Right cardiac atrium (tissue), 5 donors: ENCODE measurements around the gene SESTD1. TPM values are rescaled to one million over a fixed set of nuclear protein-coding genes. Genes with fewer than 3 reads are reported as not detected.

ENCODE experiments used
- ATAC-seq, 2 donors: fragments of 200-7000 bp; cut with Tn5 transposase; one replicate each; pipeline versions ENCODE4 v1.8.0 to v1.9.1; 2020; ENCODE audit warnings: moderate library complexity in 2 of 2, mild to moderate bottlenecking in 1 of 2
- DNase-seq, 3 donors: peaks; one replicate each; pipeline ENCODE4 v3.0.0-alpha.2; 2020
- H3K27ac ChIP-seq: one replicate; pipeline ENCODE4 v1.5.1; 2013; ENCODE audit warnings: mild to moderate bottlenecking, low read length, control low read depth, moderate library complexity
- H3K27me3 ChIP-seq: one replicate; pipeline ENCODE4 v1.6.1; 2013; ENCODE audit not compliant: control insufficient read depth, insufficient read depth
- H3K4me1 ChIP-seq: one replicate; pipeline ENCODE4 v1.6.1; 2013; ENCODE audit warnings: low read length; ENCODE audit not compliant: control insufficient read depth, insufficient read depth
- H3K4me3 ChIP-seq: one replicate; pipeline ENCODE4 v1.5.1; 2013; ENCODE audit warnings: low read length, control low read depth
- H3K9me3 ChIP-seq: one replicate; pipeline ENCODE4 v1.6.1; 2013; ENCODE audit warnings: low read length; ENCODE audit not compliant: control insufficient read depth
- WGBS: extraction: QIAGEN DNeasy Blood & Tissue Kit; methylation state at CpG from one replicate; pipeline ENCODE4 v1.1.7; 2013; 5-methylcytosine and 5-hydroxymethylcytosine counted together
- intact Hi-C, 4 donors: fragments of 100-400 bp; cut with DNase I; formaldehyde crosslinking; loops; one replicate each; pipeline versions ENCODE4 v1.11.0 to v1.14.0; 2022 to 2023
- polyA plus RNA-seq: library from polyadenylated mRNA; stranded (reverse); fragments of 200-250 nt; gene quantifications from one replicate; pipeline ENCODE4 v1.2.3, GENCODE V29; 2013
- total RNA-seq, 4 donors: library from RNA; stranded (reverse); fragmentation: NEBNext Ultra II Directional; extraction: Animal tissue kit (Norgen Biotek cat#: 25700); gene quantifications; one replicate each; pipeline ENCODE4 v1.2.1, GENCODE V29; 2021
- donor health status: healthy with polysubstance abuse.
- donor health status: DM: no; HTN: yes; CAD: no.
- donor health status: DM: no; HTN: no; CAD: no.
- donor health status: DM: no; HTN: yes; CAD: no; lungs with severe emphysema.
- donor health status: DM: yes; HTN: yes; CAD: no.

SESTD1 gene
- total and polyA plus RNA-seq, 5 donors, result 8.4 to 66.7 (median 54.4) TPM

DNA sequence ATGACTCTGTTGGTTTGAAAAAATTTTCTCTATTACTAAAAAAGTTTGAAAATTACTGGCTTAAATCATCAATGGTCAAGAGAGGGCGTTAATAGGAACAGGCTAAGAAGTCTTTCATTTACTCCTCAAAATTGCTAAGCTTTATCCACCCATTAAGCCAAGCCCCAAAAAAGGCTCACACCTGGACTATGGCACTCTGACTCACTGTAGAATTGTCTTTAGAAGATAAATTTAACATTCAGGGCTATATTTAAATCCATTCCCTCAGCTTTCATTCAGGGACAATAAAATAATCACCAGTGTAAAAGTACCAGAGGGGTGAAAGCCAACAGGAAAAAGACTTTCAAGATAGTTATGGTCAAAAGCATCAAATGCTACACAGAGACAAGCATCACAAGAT, 80.0 kb downstream of the SESTD1 start:
- H3K4me3 ChIP-seq, result no peak overlapping the region
- intact Hi-C loops, result no loop called here
- H3K9me3 ChIP-seq, result no peaks in the 10 kb centered on the region
- no peaks in the 10 kb centered on the region for H3K27me3 ChIP-seq
- no peak for ATAC-seq
- WGBS, result 89% methylated on average over 1 of the region's 1 CpG
- no peaks in the 10 kb centered on the region for H3K4me1 ChIP-seq
- no peak for DNase-seq
- H3K27ac ChIP-seq, result no peak overlapping the region

DNA sequence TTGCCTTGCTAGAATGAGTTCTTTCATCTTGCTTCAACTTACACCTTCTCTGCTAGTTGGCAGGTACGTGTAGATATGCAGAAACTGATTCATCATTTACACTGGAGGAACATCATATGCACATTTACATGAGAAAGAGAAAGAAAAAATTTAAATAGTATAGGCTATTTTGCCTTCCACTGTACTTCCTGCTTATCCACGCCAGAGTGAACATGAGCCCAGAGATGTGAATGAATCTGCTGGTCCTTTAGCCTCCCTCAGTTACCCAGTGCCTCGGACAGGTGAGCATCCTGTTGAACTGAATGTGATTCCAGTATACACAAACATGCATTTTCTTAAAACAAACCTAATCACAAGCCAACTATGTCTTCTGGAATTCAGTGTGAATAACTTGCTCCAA, 83.6 kb downstream of the SESTD1 start:
- H3K4me1 ChIP-seq, result no peaks in the 10 kb centered on the region
- H3K4me3 ChIP-seq, result no peak overlapping the region
- ATAC-seq, result no peak
- WGBS, result 91% methylated on average over 3 of the region's 3 CpGs
- H3K27me3 ChIP-seq, result no peaks in the 10 kb centered on the region
- H3K27ac ChIP-seq, result no peak overlapping the region
- no peak for DNase-seq
- intact Hi-C loops, result no loop called here
- no peaks in the 10 kb centered on the region for H3K9me3 ChIP-seq

DNA sequence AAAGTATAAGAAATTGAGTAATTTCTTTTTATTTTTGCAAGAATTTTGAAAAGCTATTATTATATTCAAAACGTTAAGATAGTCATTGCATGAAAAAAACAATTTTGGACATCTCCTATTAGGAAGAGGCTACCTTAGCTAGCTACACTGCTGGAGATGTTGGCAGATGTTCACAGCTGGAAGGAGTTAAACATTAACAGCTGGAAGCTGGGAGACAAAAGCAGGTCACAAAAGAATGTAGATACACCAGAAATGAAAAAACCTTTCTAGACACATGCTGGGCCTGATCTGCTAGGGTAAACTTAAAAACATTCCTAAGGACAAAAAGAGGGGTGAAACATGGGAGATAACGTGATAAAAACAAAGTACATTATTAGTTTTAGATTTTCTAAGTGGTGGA, 84.4 kb downstream of the SESTD1 start:
- no peak for ATAC-seq
- H3K4me3 ChIP-seq, result no peak overlapping the region

DNA sequence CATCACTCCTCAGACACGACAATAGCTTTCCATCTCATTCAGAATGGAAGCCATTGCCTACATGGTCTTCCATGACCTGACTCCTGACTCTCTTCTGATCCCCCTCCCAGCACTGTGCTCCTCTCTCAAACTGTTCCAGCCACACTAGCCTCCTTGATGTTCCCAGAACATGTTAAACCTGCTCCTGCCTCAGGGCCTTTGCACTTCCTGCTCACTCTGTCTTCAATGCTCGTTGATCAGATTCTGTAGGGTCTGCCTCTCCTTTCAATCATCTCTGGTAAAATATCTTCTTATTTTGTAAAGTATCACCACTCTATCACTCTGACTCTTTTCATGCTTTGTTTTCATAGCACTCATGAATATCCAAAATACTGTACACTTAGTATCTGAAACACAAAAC, 84.9 kb downstream of the SESTD1 start:
- no peaks in the 10 kb centered on the region for H3K27me3 ChIP-seq
- no peak for ATAC-seq
- intact Hi-C loops, result no loop called here
- H3K27ac ChIP-seq, result no peak overlapping the region
- no peaks in the 10 kb centered on the region for H3K9me3 ChIP-seq
- H3K4me3 ChIP-seq, result no peak overlapping the region
- 88% methylated on average over 2 of the region's 2 CpGs for WGBS
- DNase-seq, result no peak
- no peaks in the 10 kb centered on the region for H3K4me1 ChIP-seq

More for the DNA sequence above, 84.4 kb downstream of the SESTD1 start:
- H3K27me3 ChIP-seq, result no peaks in the 10 kb centered on the region
- no peak overlapping the region for H3K27ac ChIP-seq
- intact Hi-C loops, result no loop called here
- H3K9me3 ChIP-seq, result no peaks in the 10 kb centered on the region
- WGBS, result 67% methylated on average over 2 of the region's 2 CpGs
- DNase-seq, result no peak
- H3K4me1 ChIP-seq, result no peaks in the 10 kb centered on the region

DNA sequence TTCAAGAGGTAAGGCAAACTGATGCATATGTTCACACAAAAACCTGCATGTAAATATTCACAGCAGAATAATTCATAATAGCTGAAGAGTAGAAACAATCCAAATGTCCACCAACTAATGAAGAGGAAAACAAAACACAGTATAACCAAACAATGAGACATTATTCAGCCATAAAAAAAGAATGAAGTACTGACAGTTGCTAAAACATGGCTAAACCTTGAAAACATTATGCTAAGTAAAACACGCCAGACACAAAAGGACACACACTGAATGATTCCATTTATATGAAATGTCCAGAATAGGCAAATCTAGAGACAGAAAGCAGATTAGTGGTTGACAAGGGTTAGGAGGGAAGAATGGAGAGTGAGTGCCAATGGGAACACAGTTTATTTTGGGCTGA, 86.9 kb downstream of the SESTD1 start:
- 82% methylated on average over 1 of the region's 1 CpG for WGBS
- H3K9me3 ChIP-seq, result no peaks in the 10 kb centered on the region
- ATAC-seq (no peak), DNase-seq (no peak)
- H3K27ac ChIP-seq, result no peak overlapping the region
- intact Hi-C loops, result no loop called here
- no peaks in the 10 kb centered on the region for H3K4me1 ChIP-seq
- no peak overlapping the region for H3K4me3 ChIP-seq
- H3K27me3 ChIP-seq, result no peaks in the 10 kb centered on the region

DNA sequence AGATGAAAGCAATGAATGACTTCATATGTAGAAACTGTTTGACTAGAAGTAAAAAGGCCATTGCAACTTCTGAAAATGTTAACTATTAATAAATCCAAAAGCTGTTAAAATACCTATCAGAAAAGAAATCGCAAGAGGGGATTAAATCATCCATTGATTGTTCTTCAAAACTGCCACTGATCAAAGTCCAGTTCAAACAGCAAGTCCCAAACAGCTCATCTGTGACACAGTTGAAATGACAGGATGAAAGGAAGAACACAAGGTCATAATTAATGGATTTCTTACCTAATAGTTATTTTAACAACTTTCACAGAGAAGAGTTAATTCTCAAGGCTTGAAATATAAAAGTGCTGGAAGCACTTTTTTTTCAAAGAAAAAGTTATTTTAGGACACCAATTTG, 90.4 kb downstream of the SESTD1 start:
- Histone ChIP-seq H3K27me3 (no peaks in the 10 kb centered on the region), H3K4me3 (no peak overlapping the region), H3K27ac (no peak overlapping the region), H3K4me1 (no peaks in the 10 kb centered on the region), H3K9me3 (no peaks in the 10 kb centered on the region)
- DNase-seq, result no peak
- WGBS, result 98% methylated on average over 1 of the region's 1 CpG
- intact Hi-C loops, result no loop called here
- no peak for ATAC-seq

DNA sequence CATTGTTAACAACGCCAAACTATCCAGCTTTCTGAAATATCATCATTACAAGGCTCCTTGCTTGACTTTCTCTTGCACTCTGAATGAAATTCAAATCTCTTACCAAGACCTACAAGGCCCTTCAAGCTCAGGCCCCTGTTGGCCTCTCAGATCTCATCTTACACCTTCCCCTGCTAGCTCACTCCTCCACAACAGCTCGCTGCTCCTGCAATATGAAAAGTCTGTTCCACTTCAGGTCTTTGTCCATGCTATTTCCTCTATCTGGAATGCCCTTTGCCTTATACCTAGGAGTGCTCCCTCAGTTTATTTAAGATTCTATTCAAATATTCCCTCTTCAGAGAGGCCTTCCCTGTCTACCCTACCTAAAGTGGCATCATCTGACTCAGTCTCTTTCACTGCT, 91.7 kb downstream of the SESTD1 start:
- ATAC-seq (no peak), DNase-seq (no peak)
- intact Hi-C loops, result no loop called here
- Histone ChIP-seq H3K4me3 (no peak overlapping the region), H3K27me3 (no peaks in the 10 kb centered on the region), H3K9me3 (no peaks in the 10 kb centered on the region), H3K27ac (no peak overlapping the region), H3K4me1 (no peaks in the 10 kb centered on the region)
- WGBS, result 97% methylated on average over 2 of the region's 2 CpGs

DNA sequence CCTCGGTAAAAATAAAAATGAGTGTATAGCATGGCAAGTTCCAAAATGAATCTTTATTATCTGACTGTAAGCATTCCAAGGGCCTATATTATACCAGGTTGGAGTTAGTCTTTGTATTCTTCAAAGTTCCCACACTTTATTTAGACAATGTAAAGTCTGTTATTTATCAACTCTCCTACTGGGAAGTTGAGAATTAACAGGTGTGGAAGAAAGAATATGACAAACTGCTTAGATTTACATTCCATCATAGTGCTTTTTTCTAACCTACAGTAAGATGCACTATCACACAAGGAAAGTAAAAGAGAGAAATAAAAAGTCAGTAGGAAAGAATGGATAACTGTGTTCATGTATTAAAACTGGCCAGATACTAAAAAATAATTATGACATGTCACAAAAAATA, 93.3 kb downstream of the SESTD1 start:
- ATAC-seq, result no peak
- intact Hi-C loops, result no loop called here
- Histone ChIP-seq H3K9me3 (no peaks in the 10 kb centered on the region), H3K27me3 (no peaks in the 10 kb centered on the region), H3K4me3 (no peak overlapping the region), H3K4me1 (no peaks in the 10 kb centered on the region), H3K27ac (no peak overlapping the region)
- 97% methylated on average over 1 of the region's 1 CpG for WGBS
- DNase-seq, result no peak

DNA sequence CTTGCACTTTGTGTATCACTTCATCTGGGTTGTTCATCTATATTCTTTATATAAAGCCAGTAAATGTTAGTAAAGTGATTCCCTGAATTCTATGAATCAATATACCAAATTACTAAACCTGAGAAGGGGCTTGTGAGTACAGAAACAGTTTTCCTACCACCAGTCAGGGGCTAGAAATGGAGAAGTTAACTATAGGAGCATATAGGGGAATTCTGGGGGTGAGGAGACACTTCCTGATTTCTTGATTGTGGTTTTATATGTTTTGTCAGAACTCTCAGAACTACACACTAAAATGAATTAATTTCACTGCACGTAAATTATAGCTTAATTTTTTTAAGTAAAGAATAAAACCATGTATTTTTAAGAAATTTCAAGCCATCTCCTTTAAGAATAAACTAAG, 93.7 kb downstream of the SESTD1 start:
- WGBS, result 85% methylated on average over 1 of the region's 1 CpG
- intact Hi-C loops, result no loop called here

DNA sequence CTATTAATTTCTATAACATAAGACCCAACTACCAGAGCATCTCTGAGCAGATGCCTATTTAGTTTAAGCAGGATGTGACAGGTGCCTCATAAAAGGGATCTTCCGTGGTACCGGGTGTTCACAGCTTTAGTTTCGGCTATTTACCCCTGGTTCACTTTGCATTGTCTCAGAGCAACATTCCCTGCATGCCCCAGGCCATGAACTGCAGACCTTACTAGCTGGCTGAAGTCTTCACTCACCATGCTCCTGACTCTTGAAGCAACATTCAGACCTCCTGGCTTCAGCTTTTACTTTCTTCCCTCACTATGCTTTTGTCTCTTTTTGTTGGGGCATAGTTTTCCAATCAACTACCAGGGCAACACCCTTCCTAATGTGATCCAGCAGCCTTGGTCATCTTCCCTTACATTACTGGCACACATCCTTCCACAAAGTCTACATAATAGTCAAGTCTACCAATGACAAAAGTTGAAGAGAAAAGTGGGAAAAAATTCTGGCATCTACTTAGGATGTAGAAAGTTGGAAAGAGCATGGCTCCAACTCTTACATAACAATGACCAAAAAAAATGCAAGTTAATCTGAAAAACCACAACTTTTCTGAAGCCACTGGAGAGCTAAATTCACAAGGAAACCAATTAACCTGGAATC, 99.2 kb downstream of the SESTD1 start:
- no peak overlapping the region for H3K4me3 ChIP-seq
- H3K27ac ChIP-seq, result no peak overlapping the region
- WGBS, result 93% methylated on average over 3 of the region's 3 CpGs
- no peaks in the 10 kb centered on the region for H3K4me1 ChIP-seq
- intact Hi-C loops, result no loop called here
- DNase-seq (no peak), ATAC-seq (no peak)
- H3K27me3 ChIP-seq, result no peaks in the 10 kb centered on the region
- H3K9me3 ChIP-seq, result no peaks in the 10 kb centered on the region

More for the DNA sequence above, 93.7 kb downstream of the SESTD1 start:
- no peak for DNase-seq
- no peak for ATAC-seq
- Histone ChIP-seq H3K9me3 (no peaks in the 10 kb centered on the region), H3K4me3 (no peak overlapping the region), H3K27ac (no peak overlapping the region), H3K27me3 (no peaks in the 10 kb centered on the region), H3K4me1 (no peaks in the 10 kb centered on the region)

DNA sequence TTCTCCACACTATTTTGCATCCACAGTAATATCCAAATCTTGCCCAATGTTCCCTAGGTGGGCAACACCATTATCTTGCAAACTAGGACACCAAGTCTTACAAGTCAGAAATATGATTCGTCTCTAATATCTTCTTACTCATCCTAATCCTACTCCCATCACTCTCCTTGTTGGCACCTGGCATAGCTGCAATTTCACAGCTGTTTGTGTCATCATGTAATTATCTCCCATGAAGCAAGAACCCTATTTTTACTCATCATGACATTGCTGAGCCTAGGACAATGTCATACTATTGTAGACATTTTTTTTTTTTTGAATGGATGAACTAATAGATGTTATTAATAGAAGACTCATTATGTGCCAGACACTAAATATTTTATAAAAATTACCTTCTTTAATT, 123.4 kb downstream of the SESTD1 start:
- H3K27ac ChIP-seq, result no peak overlapping the region
- no peaks in the 10 kb centered on the region for H3K4me1 ChIP-seq
- intact Hi-C loops, result no loop called here
- no peak for ATAC-seq
- H3K9me3 ChIP-seq, result no peaks in the 10 kb centered on the region
- 72% methylated on average over 1 of the region's 1 CpG for WGBS
- H3K27me3 ChIP-seq, result no peaks in the 10 kb centered on the region
- H3K4me3 ChIP-seq, result no peak overlapping the region
- DNase-seq, result no peak

DNA sequence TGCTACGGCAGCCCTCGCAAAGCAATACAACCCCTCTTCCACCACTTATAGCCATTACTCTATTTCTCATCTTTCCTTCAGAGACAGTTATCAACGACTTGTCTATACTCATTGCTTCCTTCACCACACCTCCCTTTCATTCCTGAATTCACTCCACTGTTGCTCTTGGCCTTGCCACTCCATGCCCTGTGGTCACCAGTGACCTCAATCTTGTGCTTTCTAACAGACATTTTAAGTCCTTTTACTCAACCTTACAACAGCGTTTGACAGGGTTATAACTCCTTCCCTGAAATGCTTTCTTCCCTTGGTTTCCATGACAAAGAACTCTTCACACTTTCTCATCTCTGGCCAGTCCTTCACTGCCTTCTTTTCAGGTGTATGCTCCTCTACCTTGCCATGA, 124.1 kb downstream of the SESTD1 start:
- 93% methylated on average over 4 of the region's 4 CpGs for WGBS
- no peak overlapping the region for H3K4me3 ChIP-seq
- no peak for DNase-seq
- no peak for ATAC-seq
- H3K4me1 ChIP-seq, result no peaks in the 10 kb centered on the region
- H3K27me3 ChIP-seq, result no peaks in the 10 kb centered on the region
- intact Hi-C loops, result no loop called here
- no peak overlapping the region for H3K27ac ChIP-seq
- no peaks in the 10 kb centered on the region for H3K9me3 ChIP-seq
